Type B pancreatic cell (in vitro differentiated cells): ENCODE results near the gene SCFD2. TPM values are rescaled to one million over a fixed set of nuclear protein-coding genes. Genes with fewer than 3 reads are reported as not detected.

Source experiments
- DNase-seq: peaks from one replicate; pipeline ENCODE4 v3.0.0; 2021; ENCODE audit warnings: mixed read lengths; ENCODE audit not compliant: unreplicated experiment; ENCODE audit errors: extremely low spot score
- H3K27ac Mint-ChIP-seq: 2 replicates; pipeline ENCODE4 v1.8.0; 2021; ENCODE audit warnings: mild to moderate bottlenecking, mixed read lengths
- H3K27me3 Mint-ChIP-seq: 2 replicates; pipeline ENCODE4 v1.8.0; 2021; ENCODE audit warnings: mixed read lengths
- H3K36me3 Mint-ChIP-seq: 2 replicates; pipeline ENCODE4 v1.8.0; 2021; ENCODE audit warnings: mixed read lengths
- H3K4me1 Mint-ChIP-seq: one replicate; pipeline ENCODE4 v1.8.0; 2021; ENCODE audit warnings: mixed read lengths; ENCODE audit not compliant: unreplicated experiment
- H3K4me3 Mint-ChIP-seq: 2 replicates; pipeline ENCODE4 v1.8.0; 2021; ENCODE audit warnings: mild to moderate bottlenecking, mixed read lengths
- H3K9me3 Mint-ChIP-seq: 2 replicates; pipeline ENCODE4 v1.8.0; 2021; ENCODE audit warnings: mixed read lengths
- total RNA-seq: library from RNA; stranded (reverse); gene quantifications from 2 replicates; pipeline ENCODE4 v1.2.1, GENCODE V29; 2021; ENCODE audit warnings: low replicate concordance
- TF ChIP-seq, protein P1 (sequence below): fragments of 200-600 bp; sonication (generic); conservative IDR thresholded peaks from 2 replicates; pipeline ENCODE4 v1.5.0; 2021; ENCODE audit warnings: antibody characterized with exemption, mild to moderate bottlenecking

SCFD2 gene
- total RNA-seq, 1 donor from 2014 or later, result 11.2 TPM

DNA sequence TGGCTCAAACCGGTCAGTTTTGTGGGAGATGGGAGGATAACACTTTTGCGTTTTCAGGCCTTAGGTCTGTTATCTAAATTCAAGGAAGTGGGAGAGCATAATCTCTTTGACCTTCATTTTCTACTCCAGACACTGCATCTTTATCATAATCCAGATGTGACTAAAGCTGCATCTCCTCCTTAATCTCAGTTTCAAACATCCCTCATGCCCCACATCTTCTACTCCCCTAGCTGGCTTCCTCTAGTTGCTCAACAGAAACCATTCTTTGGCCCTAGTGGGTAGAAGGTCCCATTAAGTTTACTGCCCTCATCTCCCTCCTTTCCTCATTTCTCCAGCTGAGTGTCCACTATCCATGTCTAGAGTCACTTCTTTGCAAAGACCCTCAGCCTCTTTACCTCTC, 522.5 kb downstream of the SCFD2 start:
- Mint-ChIP-seq H3K27ac (no peak overlapping the region), H3K4me1 (peaks cover 35% of the 10 kb centered on the region), H3K27me3 (no peaks in the 10 kb centered on the region), H3K4me3 (no peak overlapping the region), H3K9me3 (peaks cover 6% of the 10 kb centered on the region), H3K36me3 (no peaks in the 10 kb centered on the region)
- no peak for DNase-seq
- TF ChIP-seq, protein P1, sequence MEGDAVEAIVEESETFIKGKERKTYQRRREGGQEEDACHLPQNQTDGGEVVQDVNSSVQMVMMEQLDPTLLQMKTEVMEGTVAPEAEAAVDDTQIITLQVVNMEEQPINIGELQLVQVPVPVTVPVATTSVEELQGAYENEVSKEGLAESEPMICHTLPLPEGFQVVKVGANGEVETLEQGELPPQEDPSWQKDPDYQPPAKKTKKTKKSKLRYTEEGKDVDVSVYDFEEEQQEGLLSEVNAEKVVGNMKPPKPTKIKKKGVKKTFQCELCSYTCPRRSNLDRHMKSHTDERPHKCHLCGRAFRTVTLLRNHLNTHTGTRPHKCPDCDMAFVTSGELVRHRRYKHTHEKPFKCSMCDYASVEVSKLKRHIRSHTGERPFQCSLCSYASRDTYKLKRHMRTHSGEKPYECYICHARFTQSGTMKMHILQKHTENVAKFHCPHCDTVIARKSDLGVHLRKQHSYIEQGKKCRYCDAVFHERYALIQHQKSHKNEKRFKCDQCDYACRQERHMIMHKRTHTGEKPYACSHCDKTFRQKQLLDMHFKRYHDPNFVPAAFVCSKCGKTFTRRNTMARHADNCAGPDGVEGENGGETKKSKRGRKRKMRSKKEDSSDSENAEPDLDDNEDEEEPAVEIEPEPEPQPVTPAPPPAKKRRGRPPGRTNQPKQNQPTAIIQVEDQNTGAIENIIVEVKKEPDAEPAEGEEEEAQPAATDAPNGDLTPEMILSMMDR, result no peak

DNA sequence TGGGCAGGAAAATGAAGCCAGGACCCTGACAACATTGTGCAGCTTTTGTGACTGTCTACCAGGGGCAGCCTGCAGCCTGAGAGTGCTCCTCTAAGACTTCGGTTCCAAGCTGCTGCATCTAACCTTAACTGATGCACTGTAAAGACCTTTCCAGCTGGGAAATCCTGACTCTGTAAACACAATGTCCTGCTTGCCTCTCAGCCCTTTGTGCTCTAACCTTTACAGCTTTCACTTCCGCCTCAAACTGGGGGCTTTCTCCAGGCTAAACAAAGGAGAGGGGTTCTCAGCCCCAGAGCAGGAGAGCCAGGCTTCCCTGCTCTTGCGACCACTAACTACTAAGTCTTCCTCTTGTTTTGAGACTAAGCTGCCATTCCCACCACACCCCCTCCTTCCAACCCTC, 523.1 kb downstream of the SCFD2 start:
- H3K4me3 Mint-ChIP-seq, result no peak overlapping the region
- peaks cover 6% of the 10 kb centered on the region for H3K9me3 Mint-ChIP-seq
- H3K27ac Mint-ChIP-seq, result no peak overlapping the region
- no peaks in the 10 kb centered on the region for H3K36me3 Mint-ChIP-seq
- no peak for DNase-seq
- peaks cover 35% of the 10 kb centered on the region for H3K4me1 Mint-ChIP-seq
- TF ChIP-seq, protein P1, result no peak
- H3K27me3 Mint-ChIP-seq, result no peaks in the 10 kb centered on the region

DNA sequence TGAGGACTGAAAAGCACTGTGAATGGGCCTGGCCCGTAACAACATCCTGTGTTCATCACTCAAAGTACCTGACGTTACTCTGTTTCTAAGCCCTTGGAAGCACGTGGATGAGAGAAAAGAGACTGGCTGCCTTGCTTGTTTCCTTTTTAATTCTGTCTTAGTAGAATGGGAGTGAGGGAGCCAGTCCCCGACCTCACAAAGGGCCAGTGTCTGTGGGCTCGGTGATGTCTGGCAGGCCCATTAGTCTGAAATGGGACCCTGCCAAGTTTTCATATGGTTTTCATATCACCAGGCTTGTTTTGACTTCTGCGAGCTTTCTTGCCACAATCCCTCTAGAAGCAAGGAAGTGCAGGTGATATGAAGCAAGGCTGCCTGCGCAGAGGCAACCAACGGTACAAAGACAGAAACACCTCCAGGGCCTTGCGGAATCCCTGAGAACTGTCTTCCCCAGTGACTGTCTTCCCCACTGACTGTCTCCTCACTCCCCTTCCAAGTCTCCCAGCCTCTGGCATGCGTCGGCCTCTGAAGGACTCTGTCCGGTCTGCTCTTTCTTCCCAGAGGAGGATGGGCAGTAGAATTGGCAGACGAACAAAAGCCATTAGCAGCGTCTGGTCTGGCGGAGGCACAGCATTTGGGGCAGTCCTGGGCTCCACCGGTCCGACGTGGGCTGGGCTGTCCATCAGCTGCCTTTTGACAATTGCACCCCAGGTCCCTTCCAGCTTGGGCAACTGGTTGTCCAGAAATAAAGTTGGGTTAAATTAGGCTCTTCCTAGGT, 524.0 kb downstream of the SCFD2 start:
- Mint-ChIP-seq H3K4me1 (peaks cover 33% of the 10 kb centered on the region), H3K27ac (peak overlapping the region; percentile 62), H3K4me3 (no peak overlapping the region), H3K36me3 (no peaks in the 10 kb centered on the region), H3K9me3 (peaks cover 6% of the 10 kb centered on the region), H3K27me3 (no peaks in the 10 kb centered on the region)
- TF ChIP-seq, protein P1, result no peak
- DNase-seq, result no peak

DNA sequence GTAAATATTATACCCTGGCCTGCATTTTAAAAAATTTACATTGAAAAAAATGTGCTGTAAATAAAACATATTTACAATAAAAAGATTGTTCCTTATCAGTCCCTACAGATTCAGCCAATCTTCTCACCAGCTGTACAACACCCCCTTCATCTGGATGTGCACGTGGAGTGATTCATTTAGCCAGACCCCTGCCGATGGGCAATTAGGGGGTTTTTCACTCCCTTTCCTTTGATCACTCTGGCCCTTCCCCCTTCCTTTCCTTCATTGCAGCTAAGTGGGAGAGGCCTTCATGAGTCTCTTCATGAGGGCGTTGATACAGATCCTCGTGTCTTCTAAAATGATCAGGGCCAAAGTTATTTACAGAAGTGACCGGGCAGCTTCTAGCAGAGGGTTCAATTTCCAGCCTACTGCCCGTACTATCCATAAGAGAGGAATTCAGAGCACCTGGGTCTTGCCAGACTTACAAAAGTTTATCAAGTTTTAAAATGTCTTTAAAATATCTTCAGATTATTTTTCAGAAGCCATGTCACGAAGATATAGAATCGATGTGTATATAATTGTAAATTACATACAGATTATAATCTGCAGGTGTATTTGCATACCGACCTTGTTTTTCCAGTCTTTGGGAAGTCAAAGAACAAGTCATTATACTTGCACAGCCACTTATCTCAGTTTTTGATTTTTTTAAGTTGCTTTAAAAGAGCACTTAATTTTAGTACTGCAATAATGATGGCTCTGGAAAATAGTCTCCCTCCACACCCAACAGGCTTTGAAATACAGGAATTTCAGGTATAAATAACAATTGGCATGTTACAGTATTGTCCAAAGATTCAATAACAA, 525.1 kb downstream of the SCFD2 start:
- H3K27ac Mint-ChIP-seq, result peak overlapping the region; percentile 62
- H3K4me3 Mint-ChIP-seq, result no peak overlapping the region
- DNase-seq, result no peak
- H3K36me3 Mint-ChIP-seq, result no peaks in the 10 kb centered on the region
- no peaks in the 10 kb centered on the region for H3K27me3 Mint-ChIP-seq
- H3K4me1 Mint-ChIP-seq, result peaks cover 33% of the 10 kb centered on the region
- H3K9me3 Mint-ChIP-seq, result peaks cover 6% of the 10 kb centered on the region
- TF ChIP-seq, protein P1, result no peak

DNA sequence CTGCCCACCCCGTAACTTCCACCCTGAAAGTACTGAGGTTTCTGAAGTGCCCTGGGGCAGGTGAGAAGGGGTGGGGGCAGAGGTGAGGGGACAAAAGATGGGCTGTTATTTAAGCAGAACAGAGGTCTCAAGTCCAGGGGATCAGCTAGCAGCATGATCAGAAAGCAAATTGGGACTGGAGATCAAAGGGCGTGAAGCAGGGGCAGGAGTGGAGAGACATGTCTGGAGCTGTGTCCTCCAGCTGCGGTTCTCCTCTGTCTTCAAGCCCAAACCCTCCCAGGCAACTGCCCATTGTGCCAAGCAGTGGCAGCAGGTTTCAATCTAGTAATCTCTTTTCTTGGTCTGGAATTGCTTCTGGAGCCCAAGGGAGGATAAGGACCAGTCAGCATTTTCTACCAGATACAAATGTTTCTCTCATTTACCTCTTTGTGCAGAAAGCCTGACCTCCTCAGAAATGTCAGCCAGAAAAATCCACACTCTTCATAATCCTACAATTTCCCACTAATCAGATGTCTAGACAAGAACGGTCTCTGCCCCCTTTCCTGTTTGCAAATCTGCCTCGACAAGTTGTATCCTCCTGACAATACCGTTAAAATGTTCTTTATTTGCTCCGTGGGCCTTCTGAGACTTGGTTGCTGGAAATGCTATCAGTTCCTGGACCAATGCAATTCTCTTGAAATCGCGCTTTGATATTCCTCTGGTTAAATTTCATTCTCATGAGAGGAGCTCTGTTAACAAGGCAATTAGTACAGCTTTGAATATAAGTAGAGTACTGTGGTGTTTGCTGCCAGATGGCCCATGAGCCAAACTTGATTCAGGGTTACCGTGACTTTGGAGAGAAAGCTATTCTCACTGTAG, 526.9 kb downstream of the SCFD2 start:
- no peak for DNase-seq

More for the DNA sequence above, 526.9 kb downstream of the SCFD2 start:
- H3K4me1 Mint-ChIP-seq, result peaks cover 33% of the 10 kb centered on the region
- peaks cover 1% of the 10 kb centered on the region for H3K27me3 Mint-ChIP-seq
- H3K9me3 Mint-ChIP-seq, result peaks cover 6% of the 10 kb centered on the region
- TF ChIP-seq, protein P1, result no peak
- H3K27ac Mint-ChIP-seq, result peak overlapping the region; percentile 81
- H3K4me3 Mint-ChIP-seq, result no peak overlapping the region
- H3K36me3 Mint-ChIP-seq, result no peaks in the 10 kb centered on the region
